ENCODE results near the gene SRD5A3.

Gene SRD5A3

GRCh38 chr4:55398461-55398860 lies 52.4 kb downstream of the SRD5A3 start:
- no peaks in the 10 kb centered on the region for H3K27me3 ChIP-seq (ENCODE audit: control insufficient read depth, insufficient read depth, low read length)
- peak overlapping the region; percentile 82 for H3K9ac ChIP-seq (ENCODE audit: low read depth, low read length)
- H3K9me3 ChIP-seq (ENCODE audit: control insufficient read depth, insufficient read depth, low read length): no peaks in the 10 kb centered on the region
- H3K4me1 ChIP-seq (ENCODE audit: control insufficient read depth, insufficient read depth, low read length): peaks cover 4% of the 10 kb centered on the region
- H3K4me3 ChIP-seq (ENCODE audit: low read depth, low read length): peak overlapping the region; percentile 98
- peaks cover 2% of the 10 kb centered on the region for H3K36me3 ChIP-seq (ENCODE audit: control insufficient read depth, insufficient read depth, low read length)

DNA sequence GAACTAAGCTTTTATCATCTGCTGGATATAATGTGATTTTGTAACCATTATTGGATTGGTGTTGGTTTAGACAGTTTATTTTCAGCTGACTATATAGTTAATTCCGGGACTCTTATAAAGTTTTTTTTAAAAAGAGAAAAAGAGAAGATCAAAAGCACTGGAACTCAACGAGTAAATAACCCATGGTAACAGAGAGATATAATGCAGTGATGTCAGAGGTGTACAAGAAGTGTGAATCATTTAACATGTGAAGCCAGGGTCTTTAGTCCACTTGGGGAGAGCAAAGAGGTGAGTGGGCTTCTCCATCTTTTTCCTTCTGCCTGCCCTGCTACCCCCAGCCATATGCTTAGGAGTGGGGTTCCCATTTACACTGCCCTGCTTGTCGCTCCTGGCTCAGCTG lies 52.9 kb downstream of the SRD5A3 start:
- H3K36me3 ChIP-seq (ENCODE audit: control insufficient read depth, insufficient read depth, low read length): peaks cover 2% of the 10 kb centered on the region
- no peak overlapping the region for H3K9ac ChIP-seq (ENCODE audit: low read depth, low read length)
- H3K9me3 ChIP-seq (ENCODE audit: control insufficient read depth, insufficient read depth, low read length): no peaks in the 10 kb centered on the region
- peaks cover 4% of the 10 kb centered on the region for H3K4me1 ChIP-seq (ENCODE audit: control insufficient read depth, insufficient read depth, low read length)
- H3K4me3 ChIP-seq (ENCODE audit: low read depth, low read length): peak overlapping the region; percentile 98
- H3K27me3 ChIP-seq (ENCODE audit: control insufficient read depth, insufficient read depth, low read length): no peaks in the 10 kb centered on the region

DNA sequence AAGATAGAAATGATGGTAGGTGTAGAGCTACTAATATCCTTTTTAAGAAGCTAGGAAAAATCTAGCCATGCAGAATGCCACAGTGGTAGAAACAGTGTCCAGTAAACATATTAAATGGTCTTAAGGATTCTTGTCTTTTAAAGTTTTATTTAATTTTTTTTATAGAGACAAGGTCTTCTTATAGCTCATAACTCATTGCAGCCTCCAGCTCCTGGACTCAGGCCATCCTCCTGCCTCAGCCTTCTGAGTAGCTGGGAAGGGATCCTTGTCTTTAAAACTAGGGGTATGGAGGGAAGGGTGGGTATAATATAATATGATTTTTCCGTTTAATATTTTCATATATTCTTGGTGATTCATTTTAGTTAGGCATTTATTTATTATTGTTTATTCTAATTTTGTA lies 53.5 kb downstream of the SRD5A3 start:
- peaks cover 2% of the 10 kb centered on the region for H3K36me3 ChIP-seq (ENCODE audit: control insufficient read depth, insufficient read depth, low read length)
- no peaks in the 10 kb centered on the region for H3K27me3 ChIP-seq (ENCODE audit: control insufficient read depth, insufficient read depth, low read length)
- no peaks in the 10 kb centered on the region for H3K9me3 ChIP-seq (ENCODE audit: control insufficient read depth, insufficient read depth, low read length)
- H3K4me3 ChIP-seq (ENCODE audit: low read depth, low read length): peak overlapping the region; percentile 98
- peaks cover 4% of the 10 kb centered on the region for H3K4me1 ChIP-seq (ENCODE audit: control insufficient read depth, insufficient read depth, low read length)
- no peak overlapping the region for H3K9ac ChIP-seq (ENCODE audit: low read depth, low read length)

GRCh38 chr4:55405073-55405472 lies 59.0 kb downstream of the SRD5A3 start:
- H3K36me3 ChIP-seq (ENCODE audit: control insufficient read depth, insufficient read depth, low read length): no peaks in the 10 kb centered on the region

DNA sequence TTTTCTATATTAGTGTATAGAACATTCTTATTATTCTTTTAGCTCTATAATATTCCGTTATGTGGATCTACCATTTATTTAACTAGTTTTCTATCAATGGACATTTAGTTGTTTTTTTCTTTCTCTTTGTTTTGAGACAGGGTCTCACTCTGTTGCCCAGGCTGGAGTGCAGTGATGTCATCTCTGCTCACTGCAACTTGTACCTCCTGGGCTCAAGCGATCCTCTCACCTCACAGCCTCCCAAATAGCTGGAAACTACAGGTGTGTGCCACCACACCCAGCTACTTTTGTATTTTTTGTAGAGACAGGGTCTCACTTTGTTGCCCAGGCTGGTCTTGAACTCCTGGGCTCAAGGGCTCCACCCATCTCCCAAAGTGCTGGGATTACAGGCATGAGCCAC lies 60.5 kb downstream of the SRD5A3 start:
- H3K4me1 ChIP-seq (ENCODE audit: control insufficient read depth, insufficient read depth, low read length): peaks cover 4% of the 10 kb centered on the region
- H3K9ac ChIP-seq (ENCODE audit: low read depth, low read length): no peak overlapping the region
- peaks cover 1% of the 10 kb centered on the region for H3K36me3 ChIP-seq (ENCODE audit: control insufficient read depth, insufficient read depth, low read length)
- no peaks in the 10 kb centered on the region for H3K9me3 ChIP-seq (ENCODE audit: control insufficient read depth, insufficient read depth, low read length)
- no peak overlapping the region for H3K4me3 ChIP-seq (ENCODE audit: low read depth, low read length)
- H3K27me3 ChIP-seq (ENCODE audit: control insufficient read depth, insufficient read depth, low read length): no peaks in the 10 kb centered on the region

More at GRCh38 chr4:55405073-55405472, 59.0 kb downstream of the SRD5A3 start:
- Histone ChIP-seq H3K4me3 (ENCODE audit: low read depth, low read length) (no peak overlapping the region), H3K27me3 (ENCODE audit: control insufficient read depth, insufficient read depth, low read length) (no peaks in the 10 kb centered on the region), H3K9me3 (ENCODE audit: control insufficient read depth, insufficient read depth, low read length) (no peaks in the 10 kb centered on the region), H3K4me1 (ENCODE audit: control insufficient read depth, insufficient read depth, low read length) (peaks cover 4% of the 10 kb centered on the region), H3K9ac (ENCODE audit: low read depth, low read length) (no peak overlapping the region)

GRCh38 chr4:55407119-55407518 lies 61.1 kb downstream of the SRD5A3 start:
- Histone ChIP-seq H3K4me3 (ENCODE audit: low read depth, low read length) (no peak overlapping the region), H3K36me3 (ENCODE audit: control insufficient read depth, insufficient read depth, low read length) (peaks cover 5% of the 10 kb centered on the region), H3K9ac (ENCODE audit: low read depth, low read length) (no peak overlapping the region)

GRCh38 chr4:55407764-55408163 lies 61.7 kb downstream of the SRD5A3 start:
- Histone ChIP-seq H3K9me3 (ENCODE audit: control insufficient read depth, insufficient read depth, low read length) (no peaks in the 10 kb centered on the region), H3K36me3 (ENCODE audit: control insufficient read depth, insufficient read depth, low read length) (peaks cover 5% of the 10 kb centered on the region), H3K4me1 (ENCODE audit: control insufficient read depth, insufficient read depth, low read length) (peaks cover 4% of the 10 kb centered on the region), H3K27me3 (ENCODE audit: control insufficient read depth, insufficient read depth, low read length) (no peaks in the 10 kb centered on the region), H3K9ac (ENCODE audit: low read depth, low read length) (no peak overlapping the region), H3K4me3 (ENCODE audit: low read depth, low read length) (no peak overlapping the region)

More at GRCh38 chr4:55407119-55407518, 61.1 kb downstream of the SRD5A3 start:
- Histone ChIP-seq H3K27me3 (ENCODE audit: control insufficient read depth, insufficient read depth, low read length) (no peaks in the 10 kb centered on the region), H3K9me3 (ENCODE audit: control insufficient read depth, insufficient read depth, low read length) (no peaks in the 10 kb centered on the region), H3K4me1 (ENCODE audit: control insufficient read depth, insufficient read depth, low read length) (peaks cover 4% of the 10 kb centered on the region)

DNA sequence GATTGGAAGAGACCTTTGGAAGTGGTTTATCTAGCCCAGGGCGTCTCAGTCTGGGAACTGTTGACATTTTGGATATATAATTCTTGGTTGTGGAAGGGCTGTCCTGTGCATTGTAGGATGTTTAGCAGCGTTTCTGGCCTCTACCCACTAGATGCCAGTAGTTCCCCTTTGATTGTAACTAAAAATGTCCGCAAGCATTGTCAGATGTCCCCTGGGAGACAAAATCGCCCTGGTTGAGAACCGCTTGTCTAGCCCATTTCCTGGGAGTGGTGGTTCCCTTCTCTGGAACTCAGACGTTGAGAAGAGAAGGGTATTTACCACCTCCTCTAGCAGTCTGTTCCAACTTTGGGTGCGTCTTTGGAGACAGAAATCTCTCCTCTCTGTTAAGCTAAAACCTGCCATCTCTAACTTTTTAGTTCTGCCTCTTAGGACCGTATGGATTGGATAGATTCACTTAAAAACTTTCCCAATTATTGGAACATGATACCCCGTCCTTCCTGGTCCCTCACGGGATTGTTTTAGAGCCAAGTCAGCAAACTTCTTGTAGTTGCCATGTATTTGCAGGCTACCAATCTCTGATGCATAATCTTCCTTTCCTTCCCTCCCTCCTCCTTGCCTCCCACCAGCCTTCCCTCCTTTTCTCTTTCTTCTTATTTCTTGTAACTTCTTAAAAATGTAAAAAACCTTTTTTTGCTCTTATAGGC lies 63.6 kb downstream of the SRD5A3 start:
- H3K4me3 ChIP-seq (ENCODE audit: low read depth, low read length): no peak overlapping the region
- H3K36me3 ChIP-seq (ENCODE audit: control insufficient read depth, insufficient read depth, low read length): peaks cover 5% of the 10 kb centered on the region
- peak overlapping the region; percentile 16 for H3K9ac ChIP-seq (ENCODE audit: low read depth, low read length)
- H3K9me3 ChIP-seq (ENCODE audit: control insufficient read depth, insufficient read depth, low read length): no peaks in the 10 kb centered on the region
- no peaks in the 10 kb centered on the region for H3K27me3 ChIP-seq (ENCODE audit: control insufficient read depth, insufficient read depth, low read length)
- peaks cover 4% of the 10 kb centered on the region for H3K4me1 ChIP-seq (ENCODE audit: control insufficient read depth, insufficient read depth, low read length)

DNA sequence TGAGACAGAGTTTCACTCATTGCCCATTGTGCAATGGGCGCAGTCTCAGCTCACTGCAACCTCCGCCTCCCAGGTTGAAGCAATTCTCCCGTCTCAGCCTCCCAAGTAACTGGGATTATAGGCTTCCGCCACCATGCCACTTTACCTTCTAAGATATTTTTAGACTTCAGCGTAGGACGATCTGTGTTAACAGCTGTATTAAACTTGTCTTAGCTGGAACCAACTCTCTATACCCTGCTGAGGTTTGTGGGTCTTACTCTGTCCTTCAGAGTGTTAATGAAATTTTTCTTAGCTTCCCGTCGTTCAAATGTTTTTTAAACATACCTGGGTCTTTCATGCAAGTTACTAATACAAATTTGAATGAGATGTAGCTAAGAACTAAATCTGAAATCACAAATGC lies 64.4 kb downstream of the SRD5A3 start:
- Histone ChIP-seq H3K4me1 (ENCODE audit: control insufficient read depth, insufficient read depth, low read length) (peaks cover 4% of the 10 kb centered on the region), H3K36me3 (ENCODE audit: control insufficient read depth, insufficient read depth, low read length) (peaks cover 5% of the 10 kb centered on the region), H3K9me3 (ENCODE audit: control insufficient read depth, insufficient read depth, low read length) (no peaks in the 10 kb centered on the region), H3K9ac (ENCODE audit: low read depth, low read length) (no peak overlapping the region), H3K27me3 (ENCODE audit: control insufficient read depth, insufficient read depth, low read length) (no peaks in the 10 kb centered on the region), H3K4me3 (ENCODE audit: low read depth, low read length) (no peak overlapping the region)

DNA sequence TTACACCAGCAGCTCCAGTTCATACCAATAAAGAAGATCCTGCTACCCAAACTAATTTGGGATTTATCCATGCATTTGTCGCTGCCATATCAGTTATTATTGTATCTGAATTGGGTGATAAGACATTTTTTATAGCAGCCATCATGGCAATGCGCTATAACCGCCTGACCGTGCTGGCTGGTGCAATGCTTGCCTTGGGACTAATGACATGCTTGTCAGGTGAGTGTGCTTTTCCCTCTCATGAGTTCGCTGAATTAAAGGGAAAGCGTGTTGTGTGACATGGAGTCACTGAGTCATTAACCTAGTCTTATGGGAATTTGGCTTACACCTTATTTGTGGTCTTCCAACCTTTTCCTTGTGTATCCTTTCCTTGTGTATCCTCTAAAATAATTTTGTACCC lies 65.6 kb downstream of the SRD5A3 start:
- H3K9me3 ChIP-seq (ENCODE audit: control insufficient read depth, insufficient read depth, low read length): no peaks in the 10 kb centered on the region

DNA sequence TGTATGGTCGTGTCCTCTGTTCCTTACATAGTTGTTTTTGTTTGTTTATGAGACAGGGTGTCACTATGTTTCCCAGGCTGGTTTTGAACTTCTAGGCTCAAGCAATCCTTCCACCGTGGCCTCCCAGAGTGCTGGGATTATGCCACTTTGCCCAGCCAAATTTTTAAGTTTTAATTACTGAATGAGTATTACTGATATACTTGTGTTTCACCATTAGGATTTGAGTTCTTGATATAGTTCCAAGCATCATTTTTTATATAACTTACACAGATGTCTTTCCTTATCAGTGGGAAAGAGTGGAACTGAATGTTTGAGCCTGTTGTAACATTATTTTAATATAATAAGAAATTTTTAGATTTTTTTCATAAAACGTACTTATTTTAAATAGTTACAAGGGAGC lies 70.1 kb downstream of the SRD5A3 start:
- Histone ChIP-seq H3K4me3 (ENCODE audit: low read depth, low read length) (no peak overlapping the region), H3K27me3 (ENCODE audit: control insufficient read depth, insufficient read depth, low read length) (no peaks in the 10 kb centered on the region)

More for the DNA sequence above, 65.6 kb downstream of the SRD5A3 start:
- Histone ChIP-seq H3K27me3 (ENCODE audit: control insufficient read depth, insufficient read depth, low read length) (no peaks in the 10 kb centered on the region), H3K36me3 (ENCODE audit: control insufficient read depth, insufficient read depth, low read length) (peaks cover 5% of the 10 kb centered on the region), H3K9ac (ENCODE audit: low read depth, low read length) (no peak overlapping the region), H3K4me1 (ENCODE audit: control insufficient read depth, insufficient read depth, low read length) (peaks cover 4% of the 10 kb centered on the region), H3K4me3 (ENCODE audit: low read depth, low read length) (no peak overlapping the region)

More for the DNA sequence above, 70.1 kb downstream of the SRD5A3 start:
- Histone ChIP-seq H3K9me3 (ENCODE audit: control insufficient read depth, insufficient read depth, low read length) (no peaks in the 10 kb centered on the region), H3K9ac (ENCODE audit: low read depth, low read length) (no peak overlapping the region), H3K36me3 (ENCODE audit: control insufficient read depth, insufficient read depth, low read length) (peaks cover 10% of the 10 kb centered on the region), H3K4me1 (ENCODE audit: control insufficient read depth, insufficient read depth, low read length) (no peaks in the 10 kb centered on the region)

Data from iPS-15b (cell line).